Stimulated activated CD8-positive, alpha-beta memory T cell treated with anti-CD3 and anti-CD28 coated beads, Interleukin-15, amount 100 ng/mL, for 24 hours (primary cell): Measurements from ENCODE around the gene STK26.
"Not testable (repeated sequence)": the region's sequence is repeated elsewhere in the genome, so short reads cannot be mapped to it uniquely, and the experiment has no call there.

Source experiments
- DNase-seq: peaks from one replicate; pipeline ENCODE4 v3.0.0-alpha.2; 2020; ENCODE audit warnings: low read depth

Gene STK26

GRCh38 chrX:132094164-132094563 lies 71.1 kb downstream of the STK26 start:
- DNase-seq, result no peak

GRCh38 chrX:132098704-132099103 lies 75.6 kb downstream of the STK26 start:
- DNase-seq, result not testable (repeated sequence)

GRCh38 chrX:132101206-132101605 lies 78.1 kb downstream of the STK26 start:
- DNase-seq, result no peak

- DNase-seq, result no peak
These were observed 78.7 kb downstream of the STK26 start for GRCh38 chrX:132101799-132102198.

- DNase-seq, result no peak
These were observed 84.2 kb downstream of the STK26 start for GRCh38 chrX:132107291-132107690.

- DNase-seq, result no peak
These were observed 91.5 kb downstream of the STK26 start for GRCh38 chrX:132114607-132115006.

GRCh38 chrX:132115792-132116191 lies 92.7 kb downstream of the STK26 start:
- DNase-seq, result no peak

- no peak for DNase-seq
These were observed 95.3 kb downstream of the STK26 start for GRCh38 chrX:132118358-132118757.

GRCh38 chrX:132119283-132119682 lies 96.2 kb downstream of the STK26 start:
- no peak for DNase-seq

- DNase-seq, result no peak
These were observed 96.9 kb downstream of the STK26 start for GRCh38 chrX:132119821-132120515.

GRCh38 chrX:132120913-132121312 lies 97.8 kb downstream of the STK26 start:
- no peak for DNase-seq
